RWPE1 (cell line): ENCODE data around the gene PRR5L.

ENCODE experiments used
- CTCF ChIA-PET: fragments of 350-600 bp; sonication (Branson Sonifier 250); formaldehyde crosslinking; extraction: SDS; loops from one replicate; lab custom pipeline; 2021; lab: Yijun Ruan, JAX
- POLR2A ChIA-PET: fragments of 400-600 bp; formaldehyde crosslinking; extraction: SDS; loops from one replicate; lab custom pipeline; 2020; ENCODE audit warnings: antibody characterized with exemption; ENCODE audit not compliant: low non-redundant PET; lab: Yijun Ruan, JAX
- DNase-seq: peaks from one replicate; pipeline ENCODE4 v3.0.0; 2012; ENCODE audit warnings: low spot score
- H3K27ac ChIP-seq: fragments of 450-650 bp; 2 replicates; pipeline ENCODE4 v1.5.1; 2017
- TF ChIP-seq, protein P1 (sequence below): fragments of 450-650 bp; conservative IDR thresholded peaks from 2 replicates; pipeline ENCODE4 v1.5.1; 2017; ENCODE audit warnings: low read depth, mild to moderate bottlenecking

The PRR5L gene

DNA sequence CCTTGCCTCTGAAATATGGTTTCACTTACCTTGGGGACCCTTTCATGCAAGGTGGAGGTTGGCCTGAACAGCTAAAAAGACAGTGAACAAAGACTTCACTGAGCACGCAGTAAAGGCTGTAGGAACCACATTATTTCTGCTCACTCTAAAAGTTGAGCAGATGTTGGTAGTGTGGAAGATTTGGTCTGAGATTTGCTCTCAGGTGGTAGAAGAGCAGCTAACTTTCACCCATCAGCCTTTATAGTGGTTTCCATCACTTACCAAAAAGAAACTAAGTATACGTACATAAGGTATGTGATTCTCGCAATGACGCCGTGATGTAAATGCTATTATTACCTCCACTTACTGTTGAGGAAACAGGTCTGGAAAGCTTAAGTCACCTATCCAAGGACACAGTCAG lies 47.3 kb downstream of the PRR5L start:
- TF ChIP-seq, protein P1, sequence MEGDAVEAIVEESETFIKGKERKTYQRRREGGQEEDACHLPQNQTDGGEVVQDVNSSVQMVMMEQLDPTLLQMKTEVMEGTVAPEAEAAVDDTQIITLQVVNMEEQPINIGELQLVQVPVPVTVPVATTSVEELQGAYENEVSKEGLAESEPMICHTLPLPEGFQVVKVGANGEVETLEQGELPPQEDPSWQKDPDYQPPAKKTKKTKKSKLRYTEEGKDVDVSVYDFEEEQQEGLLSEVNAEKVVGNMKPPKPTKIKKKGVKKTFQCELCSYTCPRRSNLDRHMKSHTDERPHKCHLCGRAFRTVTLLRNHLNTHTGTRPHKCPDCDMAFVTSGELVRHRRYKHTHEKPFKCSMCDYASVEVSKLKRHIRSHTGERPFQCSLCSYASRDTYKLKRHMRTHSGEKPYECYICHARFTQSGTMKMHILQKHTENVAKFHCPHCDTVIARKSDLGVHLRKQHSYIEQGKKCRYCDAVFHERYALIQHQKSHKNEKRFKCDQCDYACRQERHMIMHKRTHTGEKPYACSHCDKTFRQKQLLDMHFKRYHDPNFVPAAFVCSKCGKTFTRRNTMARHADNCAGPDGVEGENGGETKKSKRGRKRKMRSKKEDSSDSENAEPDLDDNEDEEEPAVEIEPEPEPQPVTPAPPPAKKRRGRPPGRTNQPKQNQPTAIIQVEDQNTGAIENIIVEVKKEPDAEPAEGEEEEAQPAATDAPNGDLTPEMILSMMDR = no peak
- CTCF ChIA-PET = no interaction called here
- DNase-seq = no peak
- POLR2A ChIA-PET = no interaction called here
- H3K27ac ChIP-seq = no peak overlapping the region

DNA sequence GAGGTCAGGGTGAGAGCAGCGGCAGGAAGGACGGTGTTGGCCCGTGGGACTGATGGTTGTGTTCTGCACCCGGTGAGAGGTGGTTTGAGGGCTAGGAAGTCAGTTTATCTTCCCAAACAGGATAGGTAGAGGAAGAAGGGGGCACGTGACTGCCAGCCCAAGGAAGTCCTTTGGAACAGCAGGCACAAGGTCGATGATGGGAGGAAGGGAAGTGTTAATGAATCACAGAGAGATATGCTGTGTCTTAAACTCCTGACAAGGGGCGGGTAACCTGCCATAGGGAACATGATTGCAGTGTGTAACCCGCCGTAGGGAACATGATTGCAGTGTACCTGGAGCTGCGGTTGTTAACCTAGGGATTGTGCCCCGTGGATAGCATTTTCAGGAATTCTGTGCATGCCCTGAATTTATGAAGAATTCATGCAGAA lies 49.0 kb downstream of the PRR5L start:
- TF ChIP-seq, protein P1 = no peak
- no peak for DNase-seq
- ChIA-PET POLR2A (interaction anchor here (0.7 kb wide), 1 partner anchor 44 kb away, joined by 3 read pairs; no protein-coding TSS in a partner anchor), CTCF (interaction anchor here (0.6 kb wide), 1 partner anchor 1130 kb away, joined by 3 read pairs; no protein-coding TSS in a partner anchor)
- no peak overlapping the region for H3K27ac ChIP-seq

DNA sequence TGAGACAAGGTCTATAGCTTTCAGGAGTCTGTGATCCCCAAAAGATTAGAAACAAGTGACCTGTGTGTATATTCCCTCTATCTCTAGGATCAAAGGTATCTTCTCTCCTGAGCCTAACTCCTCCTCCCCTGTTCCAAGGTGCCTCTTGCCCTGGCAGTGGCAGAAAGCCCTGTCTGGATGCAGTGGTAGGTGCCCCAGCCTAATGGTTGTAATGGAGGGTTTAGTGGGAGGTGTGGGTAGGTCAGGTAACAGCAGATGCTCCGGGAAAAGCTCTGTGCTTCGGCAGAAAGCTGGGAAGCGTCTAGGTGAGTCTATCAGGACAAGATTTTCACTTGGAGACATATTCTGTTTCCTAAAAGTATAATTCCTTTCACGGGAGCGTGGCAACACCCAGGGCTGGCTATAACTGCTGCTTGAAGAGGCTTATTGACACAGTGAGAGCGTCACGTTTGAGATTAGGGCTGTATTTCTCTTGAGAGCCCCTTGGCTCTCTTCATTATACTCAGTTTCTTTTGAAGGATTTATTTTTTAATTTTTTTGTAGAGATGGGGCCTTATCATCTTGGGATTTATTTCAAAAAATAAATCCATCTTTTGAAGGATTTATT lies 49.5 kb downstream of the PRR5L start:
- ChIA-PET POLR2A (interaction anchor here (0.7 kb wide), 1 partner anchor 45 kb away, joined by 3 read pairs; no protein-coding TSS in a partner anchor), CTCF (interaction anchor here (0.6 kb wide), 1 partner anchor 1131 kb away, joined by 3 read pairs; no protein-coding TSS in a partner anchor)
- no peak for DNase-seq
- no peak overlapping the region for H3K27ac ChIP-seq
- TF ChIP-seq, protein P1 = no peak

DNA sequence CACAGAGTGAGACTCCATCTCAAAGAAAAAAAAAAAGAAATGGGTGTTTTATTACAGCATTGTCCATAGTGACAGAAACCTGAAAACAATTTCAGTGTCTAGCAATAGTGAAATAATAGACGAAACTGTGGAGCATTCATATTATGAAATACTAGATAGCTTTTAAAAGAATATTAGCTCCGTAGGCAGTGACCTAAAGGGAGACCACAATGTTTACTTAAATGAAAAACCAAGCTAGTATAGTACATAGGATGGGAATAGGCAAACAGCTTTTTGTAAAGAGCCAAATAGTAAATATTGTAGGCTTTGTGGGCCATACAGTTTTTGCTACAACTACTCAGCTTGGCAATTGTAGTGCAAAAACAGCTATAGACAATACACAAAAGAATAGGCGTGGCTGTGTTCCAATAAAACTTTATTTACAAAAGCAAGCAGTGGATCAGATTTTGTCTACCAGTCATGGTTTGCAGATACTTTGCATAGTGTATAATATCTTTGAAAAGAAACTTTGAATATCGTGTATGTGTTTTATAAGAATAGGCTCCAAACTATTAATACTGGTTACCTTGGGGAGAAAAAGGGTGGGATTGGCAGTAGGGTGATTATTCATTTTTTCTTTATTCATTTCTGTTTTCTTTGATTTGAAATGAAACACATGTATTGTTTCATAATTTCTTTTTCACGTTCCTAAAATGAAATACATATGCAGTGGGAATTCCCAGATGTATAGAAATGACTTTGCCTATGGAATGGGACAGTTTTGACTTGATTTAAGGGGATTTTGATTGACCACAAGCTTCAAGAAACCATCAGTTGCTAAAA lies 50.7 kb downstream of the PRR5L start:
- no peak overlapping the region for H3K27ac ChIP-seq
- TF ChIP-seq, protein P1 = no peak
- no peak for DNase-seq
- ChIA-PET POLR2A (no interaction called here), CTCF (no interaction called here)

DNA sequence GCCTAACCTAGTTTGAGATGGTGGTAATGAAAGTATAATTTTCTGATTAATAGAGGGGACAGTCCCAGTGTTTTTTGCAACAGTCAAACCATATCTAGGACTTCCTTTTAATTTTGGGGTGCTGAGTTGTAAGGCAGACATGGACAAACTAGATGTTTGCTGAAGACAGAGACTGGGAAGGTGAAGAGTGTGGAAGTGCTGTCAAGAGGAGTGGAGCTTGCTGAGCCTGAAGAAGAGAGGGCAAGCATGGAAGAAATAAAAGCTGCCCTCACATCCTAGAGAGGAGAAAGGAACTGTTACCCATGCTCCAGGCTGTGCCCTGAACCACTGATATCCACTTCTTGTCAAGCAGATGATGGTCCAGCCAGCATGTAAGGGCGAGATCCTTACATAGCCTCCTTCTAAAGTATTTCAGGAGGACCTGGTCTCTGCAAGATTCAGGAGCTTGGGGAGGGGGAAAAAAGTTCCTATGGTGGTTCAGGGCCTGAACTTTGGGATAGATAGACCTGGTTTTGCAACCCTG lies 51.4 kb downstream of the PRR5L start:
- CTCF ChIA-PET = no interaction called here
- H3K27ac ChIP-seq = no peak overlapping the region
- POLR2A ChIA-PET = no interaction called here
- TF ChIP-seq, protein P1 = no peak
- DNase-seq = no peak

DNA sequence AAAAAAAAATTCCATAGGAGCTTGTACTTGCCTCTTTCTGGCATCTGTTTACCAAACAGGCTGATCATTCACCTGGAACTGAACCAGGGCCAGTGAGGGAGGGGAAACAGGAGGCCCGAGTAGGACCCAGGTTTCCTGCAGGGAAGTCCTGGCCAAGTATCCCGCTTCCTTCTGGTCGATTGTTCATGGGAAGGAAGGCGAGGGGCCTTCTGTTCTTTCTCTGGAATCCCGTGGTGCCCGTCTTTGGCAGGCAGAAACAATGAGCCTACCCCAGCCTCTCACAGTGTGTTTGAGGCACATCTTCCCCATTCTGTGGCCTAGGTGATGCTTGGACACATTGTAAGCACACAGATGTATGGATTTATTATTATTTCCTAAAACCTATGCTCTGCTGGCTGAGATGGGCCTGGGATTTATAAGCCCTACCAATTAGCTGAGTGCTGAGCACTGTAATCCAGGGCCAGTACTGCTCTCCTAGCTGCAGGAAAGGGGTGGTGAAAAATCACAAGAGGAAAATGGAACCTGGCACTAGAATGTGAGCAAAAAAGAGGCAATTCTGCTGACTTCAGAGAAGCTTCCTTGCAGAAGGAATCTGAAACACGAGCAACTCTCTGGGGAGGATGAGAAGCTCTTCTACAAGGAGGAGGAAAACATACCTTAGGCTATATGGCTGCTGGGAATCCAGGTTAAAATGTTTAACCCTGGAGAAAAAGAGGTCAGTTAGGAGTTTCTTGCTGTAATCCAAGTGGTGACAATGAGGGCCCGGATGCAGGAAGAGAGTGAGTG lies 53.5 kb downstream of the PRR5L start:
- POLR2A ChIA-PET = no interaction called here
- CTCF ChIA-PET = interaction anchor here (0.6 kb wide), 1 partner anchor 26 kb away, joined by 6 read pairs; no protein-coding TSS in a partner anchor
- TF ChIP-seq, protein P1 = no peak
- H3K27ac ChIP-seq = no peak overlapping the region
- no peak for DNase-seq
